ENCODE data around the gene HHATL. TPM values are rescaled to one million over a fixed set of nuclear protein-coding genes. Genes with fewer than 3 reads are reported as not detected.

Gene HHATL
- total RNA-seq, 1 experiment from 2014 or later: 0.92 TPM

DNA sequence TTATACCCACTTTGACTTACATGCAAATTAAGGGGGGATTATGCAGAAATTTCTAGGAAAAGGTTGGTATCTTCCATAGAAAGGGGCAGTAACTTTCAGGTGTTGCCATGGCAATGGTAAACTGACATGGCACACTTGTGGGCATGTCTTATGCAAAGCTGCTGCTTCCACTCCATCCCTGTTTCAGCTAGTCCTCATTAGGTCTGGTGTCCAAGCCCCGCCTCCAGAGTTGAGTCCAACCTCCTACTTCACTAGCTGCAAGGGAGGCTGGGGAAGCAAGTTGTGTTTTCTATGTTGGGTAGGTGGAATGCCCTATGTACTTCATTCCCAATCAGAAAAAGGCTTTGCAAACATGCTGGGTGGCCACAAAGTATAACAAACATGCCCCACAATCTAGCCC, 31.9 kb downstream of the HHATL start (continued):
- TF ChIP-seq, protein P1, sequence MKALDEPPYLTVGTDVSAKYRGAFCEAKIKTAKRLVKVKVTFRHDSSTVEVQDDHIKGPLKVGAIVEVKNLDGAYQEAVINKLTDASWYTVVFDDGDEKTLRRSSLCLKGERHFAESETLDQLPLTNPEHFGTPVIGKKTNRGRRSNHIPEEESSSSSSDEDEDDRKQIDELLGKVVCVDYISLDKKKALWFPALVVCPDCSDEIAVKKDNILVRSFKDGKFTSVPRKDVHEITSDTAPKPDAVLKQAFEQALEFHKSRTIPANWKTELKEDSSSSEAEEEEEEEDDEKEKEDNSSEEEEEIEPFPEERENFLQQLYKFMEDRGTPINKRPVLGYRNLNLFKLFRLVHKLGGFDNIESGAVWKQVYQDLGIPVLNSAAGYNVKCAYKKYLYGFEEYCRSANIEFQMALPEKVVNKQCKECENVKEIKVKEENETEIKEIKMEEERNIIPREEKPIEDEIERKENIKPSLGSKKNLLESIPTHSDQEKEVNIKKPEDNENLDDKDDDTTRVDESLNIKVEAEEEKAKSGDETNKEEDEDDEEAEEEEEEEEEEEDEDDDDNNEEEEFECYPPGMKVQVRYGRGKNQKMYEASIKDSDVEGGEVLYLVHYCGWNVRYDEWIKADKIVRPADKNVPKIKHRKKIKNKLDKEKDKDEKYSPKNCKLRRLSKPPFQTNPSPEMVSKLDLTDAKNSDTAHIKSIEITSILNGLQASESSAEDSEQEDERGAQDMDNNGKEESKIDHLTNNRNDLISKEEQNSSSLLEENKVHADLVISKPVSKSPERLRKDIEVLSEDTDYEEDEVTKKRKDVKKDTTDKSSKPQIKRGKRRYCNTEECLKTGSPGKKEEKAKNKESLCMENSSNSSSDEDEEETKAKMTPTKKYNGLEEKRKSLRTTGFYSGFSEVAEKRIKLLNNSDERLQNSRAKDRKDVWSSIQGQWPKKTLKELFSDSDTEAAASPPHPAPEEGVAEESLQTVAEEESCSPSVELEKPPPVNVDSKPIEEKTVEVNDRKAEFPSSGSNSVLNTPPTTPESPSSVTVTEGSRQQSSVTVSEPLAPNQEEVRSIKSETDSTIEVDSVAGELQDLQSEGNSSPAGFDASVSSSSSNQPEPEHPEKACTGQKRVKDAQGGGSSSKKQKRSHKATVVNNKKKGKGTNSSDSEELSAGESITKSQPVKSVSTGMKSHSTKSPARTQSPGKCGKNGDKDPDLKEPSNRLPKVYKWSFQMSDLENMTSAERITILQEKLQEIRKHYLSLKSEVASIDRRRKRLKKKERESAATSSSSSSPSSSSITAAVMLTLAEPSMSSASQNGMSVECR (CRISPR knock-in tag; IDR thresholded peaks at IDR 0.05; ENCODE audit: borderline replicate concordance): no peak
- TF ChIP-seq, protein P2, sequence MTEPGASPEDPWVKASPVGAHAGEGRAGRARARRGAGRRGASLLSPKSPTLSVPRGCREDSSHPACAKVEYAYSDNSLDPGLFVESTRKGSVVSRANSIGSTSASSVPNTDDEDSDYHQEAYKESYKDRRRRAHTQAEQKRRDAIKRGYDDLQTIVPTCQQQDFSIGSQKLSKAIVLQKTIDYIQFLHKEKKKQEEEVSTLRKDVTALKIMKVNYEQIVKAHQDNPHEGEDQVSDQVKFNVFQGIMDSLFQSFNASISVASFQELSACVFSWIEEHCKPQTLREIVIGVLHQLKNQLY (CRISPR knock-in tag; IDR thresholded peaks at IDR 0.05): no peak
- TF ChIP-seq ZNF138 (CRISPR knock-in tag; conservative IDR thresholded peaks at IDR 0.05) (no peak), SP1 (CRISPR knock-in tag; conservative IDR thresholded peaks at IDR 0.05) (no peak), NFYB (CRISPR knock-in tag; conservative IDR thresholded peaks at IDR 0.05; ENCODE audit: low read depth) (no peak), ZNF263 (CRISPR knock-in tag; IDR thresholded peaks at IDR 0.05; ENCODE audit: low read depth) (no peak), NR1H2 (CRISPR knock-in tag; IDR thresholded peaks at IDR 0.05) (no peak), TCF7 (CRISPR knock-in tag; IDR thresholded peaks at IDR 0.05; ENCODE audit: low read depth) (no peak), ZNF416 (CRISPR knock-in tag; IDR thresholded peaks at IDR 0.05) (no peak)
- TF ChIP-seq, protein P3, sequence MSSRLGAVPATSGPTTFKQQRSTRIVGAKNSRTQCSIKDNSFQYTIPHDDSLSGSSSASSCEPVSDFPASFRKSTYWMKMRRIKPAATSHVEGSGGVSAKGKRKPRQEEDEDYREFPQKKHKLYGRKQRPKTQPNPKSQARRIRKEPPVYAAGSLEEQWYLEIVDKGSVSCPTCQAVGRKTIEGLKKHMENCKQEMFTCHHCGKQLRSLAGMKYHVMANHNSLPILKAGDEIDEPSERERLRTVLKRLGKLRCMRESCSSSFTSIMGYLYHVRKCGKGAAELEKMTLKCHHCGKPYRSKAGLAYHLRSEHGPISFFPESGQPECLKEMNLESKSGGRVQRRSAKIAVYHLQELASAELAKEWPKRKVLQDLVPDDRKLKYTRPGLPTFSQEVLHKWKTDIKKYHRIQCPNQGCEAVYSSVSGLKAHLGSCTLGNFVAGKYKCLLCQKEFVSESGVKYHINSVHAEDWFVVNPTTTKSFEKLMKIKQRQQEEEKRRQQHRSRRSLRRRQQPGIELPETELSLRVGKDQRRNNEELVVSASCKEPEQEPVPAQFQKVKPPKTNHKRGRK (CRISPR knock-in tag; IDR thresholded peaks at IDR 0.05; ENCODE audit: borderline replicate concordance): no peak
- TF ChIP-seq, protein P4, sequence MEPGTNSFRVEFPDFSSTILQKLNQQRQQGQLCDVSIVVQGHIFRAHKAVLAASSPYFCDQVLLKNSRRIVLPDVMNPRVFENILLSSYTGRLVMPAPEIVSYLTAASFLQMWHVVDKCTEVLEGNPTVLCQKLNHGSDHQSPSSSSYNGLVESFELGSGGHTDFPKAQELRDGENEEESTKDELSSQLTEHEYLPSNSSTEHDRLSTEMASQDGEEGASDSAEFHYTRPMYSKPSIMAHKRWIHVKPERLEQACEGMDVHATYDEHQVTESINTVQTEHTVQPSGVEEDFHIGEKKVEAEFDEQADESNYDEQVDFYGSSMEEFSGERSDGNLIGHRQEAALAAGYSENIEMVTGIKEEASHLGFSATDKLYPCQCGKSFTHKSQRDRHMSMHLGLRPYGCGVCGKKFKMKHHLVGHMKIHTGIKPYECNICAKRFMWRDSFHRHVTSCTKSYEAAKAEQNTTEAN (CRISPR knock-in tag; IDR thresholded peaks at IDR 0.05): no peak
- TF ChIP-seq, protein P5, sequence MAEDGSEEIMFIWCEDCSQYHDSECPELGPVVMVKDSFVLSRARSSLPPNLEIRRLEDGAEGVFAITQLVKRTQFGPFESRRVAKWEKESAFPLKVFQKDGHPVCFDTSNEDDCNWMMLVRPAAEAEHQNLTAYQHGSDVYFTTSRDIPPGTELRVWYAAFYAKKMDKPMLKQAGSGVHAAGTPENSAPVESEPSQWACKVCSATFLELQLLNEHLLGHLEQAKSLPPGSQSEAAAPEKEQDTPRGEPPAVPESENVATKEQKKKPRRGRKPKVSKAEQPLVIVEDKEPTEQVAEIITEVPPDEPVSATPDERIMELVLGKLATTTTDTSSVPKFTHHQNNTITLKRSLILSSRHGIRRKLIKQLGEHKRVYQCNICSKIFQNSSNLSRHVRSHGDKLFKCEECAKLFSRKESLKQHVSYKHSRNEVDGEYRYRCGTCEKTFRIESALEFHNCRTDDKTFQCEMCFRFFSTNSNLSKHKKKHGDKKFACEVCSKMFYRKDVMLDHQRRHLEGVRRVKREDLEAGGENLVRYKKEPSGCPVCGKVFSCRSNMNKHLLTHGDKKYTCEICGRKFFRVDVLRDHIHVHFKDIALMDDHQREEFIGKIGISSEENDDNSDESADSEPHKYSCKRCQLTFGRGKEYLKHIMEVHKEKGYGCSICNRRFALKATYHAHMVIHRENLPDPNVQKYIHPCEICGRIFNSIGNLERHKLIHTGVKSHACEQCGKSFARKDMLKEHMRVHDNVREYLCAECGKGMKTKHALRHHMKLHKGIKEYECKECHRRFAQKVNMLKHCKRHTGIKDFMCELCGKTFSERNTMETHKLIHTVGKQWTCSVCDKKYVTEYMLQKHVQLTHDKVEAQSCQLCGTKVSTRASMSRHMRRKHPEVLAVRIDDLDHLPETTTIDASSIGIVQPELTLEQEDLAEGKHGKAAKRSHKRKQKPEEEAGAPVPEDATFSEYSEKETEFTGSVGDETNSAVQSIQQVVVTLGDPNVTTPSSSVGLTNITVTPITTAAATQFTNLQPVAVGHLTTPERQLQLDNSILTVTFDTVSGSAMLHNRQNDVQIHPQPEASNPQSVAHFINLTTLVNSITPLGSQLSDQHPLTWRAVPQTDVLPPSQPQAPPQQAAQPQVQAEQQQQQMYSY (CRISPR knock-in tag; IDR thresholded peaks at IDR 0.05): no peak

DNA sequence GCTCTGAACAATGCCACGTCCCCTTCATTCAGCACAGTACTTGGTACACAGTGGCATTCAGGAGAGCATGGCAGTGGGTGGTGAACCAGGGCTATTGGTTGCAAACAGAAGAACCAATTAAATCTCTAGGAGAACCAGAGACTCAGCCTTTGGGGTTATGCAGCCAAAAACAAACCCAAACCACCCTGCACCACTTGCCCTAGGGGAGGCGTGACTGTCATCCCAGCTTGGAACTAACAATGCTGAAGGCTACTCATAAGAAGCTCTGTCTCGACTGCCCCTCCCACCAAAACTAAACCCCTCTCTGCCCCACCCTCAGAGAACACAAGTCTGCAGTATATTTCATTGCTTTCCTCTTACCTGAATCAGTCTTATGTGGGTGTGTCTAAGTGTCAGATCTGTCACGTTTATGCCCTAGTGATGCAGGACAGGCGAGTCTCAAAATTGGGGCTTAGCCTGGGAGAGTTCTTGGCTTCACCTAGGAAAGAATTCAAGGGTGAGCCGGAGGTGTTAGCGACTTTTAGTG, 32.5 kb downstream of the HHATL start:
- Mint-ChIP-seq H3K9me3 (peaks cover 14% of the 10 kb centered on the region), H3K4me1 (peaks cover 8% of the 10 kb centered on the region), H3K27me3 (ENCODE audit: low read depth) (peaks cover 6% of the 10 kb centered on the region), H3K4me3 (no peak overlapping the region), H3K36me3 (no peaks in the 10 kb centered on the region), H3K27ac (no peak overlapping the region)
- CTCF ChIA-PET: interaction anchor here (1.3 to 1.4 kb wide), 2 partner anchors 74 to 80 kb away, joined by 3 to 7 read pairs; no protein-coding TSS in a partner anchor
- DNase-seq (ENCODE audit: low spot score) (no peak), ATAC-seq (no peak)
- POLR2A ChIA-PET: no interaction called here
- TF ChIP-seq GTF2I (CRISPR knock-in tag; conservative IDR thresholded peaks at IDR 0.05) (no peak), MYBL2 (CRISPR knock-in tag; IDR thresholded peaks at IDR 0.05) (no peak), NR2C2 (CRISPR knock-in tag; IDR thresholded peaks at IDR 0.05) (no peak), ETV6 (CRISPR knock-in tag; IDR thresholded peaks at IDR 0.05) (no peak)
- TF ChIP-seq, protein P6, sequence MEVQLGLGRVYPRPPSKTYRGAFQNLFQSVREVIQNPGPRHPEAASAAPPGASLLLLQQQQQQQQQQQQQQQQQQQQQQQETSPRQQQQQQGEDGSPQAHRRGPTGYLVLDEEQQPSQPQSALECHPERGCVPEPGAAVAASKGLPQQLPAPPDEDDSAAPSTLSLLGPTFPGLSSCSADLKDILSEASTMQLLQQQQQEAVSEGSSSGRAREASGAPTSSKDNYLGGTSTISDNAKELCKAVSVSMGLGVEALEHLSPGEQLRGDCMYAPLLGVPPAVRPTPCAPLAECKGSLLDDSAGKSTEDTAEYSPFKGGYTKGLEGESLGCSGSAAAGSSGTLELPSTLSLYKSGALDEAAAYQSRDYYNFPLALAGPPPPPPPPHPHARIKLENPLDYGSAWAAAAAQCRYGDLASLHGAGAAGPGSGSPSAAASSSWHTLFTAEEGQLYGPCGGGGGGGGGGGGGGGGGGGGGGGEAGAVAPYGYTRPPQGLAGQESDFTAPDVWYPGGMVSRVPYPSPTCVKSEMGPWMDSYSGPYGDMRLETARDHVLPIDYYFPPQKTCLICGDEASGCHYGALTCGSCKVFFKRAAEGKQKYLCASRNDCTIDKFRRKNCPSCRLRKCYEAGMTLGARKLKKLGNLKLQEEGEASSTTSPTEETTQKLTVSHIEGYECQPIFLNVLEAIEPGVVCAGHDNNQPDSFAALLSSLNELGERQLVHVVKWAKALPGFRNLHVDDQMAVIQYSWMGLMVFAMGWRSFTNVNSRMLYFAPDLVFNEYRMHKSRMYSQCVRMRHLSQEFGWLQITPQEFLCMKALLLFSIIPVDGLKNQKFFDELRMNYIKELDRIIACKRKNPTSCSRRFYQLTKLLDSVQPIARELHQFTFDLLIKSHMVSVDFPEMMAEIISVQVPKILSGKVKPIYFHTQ (CRISPR knock-in tag; IDR thresholded peaks at IDR 0.05): no peak
- TF ChIP-seq, protein P7, sequence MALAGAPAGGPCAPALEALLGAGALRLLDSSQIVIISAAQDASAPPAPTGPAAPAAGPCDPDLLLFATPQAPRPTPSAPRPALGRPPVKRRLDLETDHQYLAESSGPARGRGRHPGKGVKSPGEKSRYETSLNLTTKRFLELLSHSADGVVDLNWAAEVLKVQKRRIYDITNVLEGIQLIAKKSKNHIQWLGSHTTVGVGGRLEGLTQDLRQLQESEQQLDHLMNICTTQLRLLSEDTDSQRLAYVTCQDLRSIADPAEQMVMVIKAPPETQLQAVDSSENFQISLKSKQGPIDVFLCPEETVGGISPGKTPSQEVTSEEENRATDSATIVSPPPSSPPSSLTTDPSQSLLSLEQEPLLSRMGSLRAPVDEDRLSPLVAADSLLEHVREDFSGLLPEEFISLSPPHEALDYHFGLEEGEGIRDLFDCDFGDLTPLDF (CRISPR knock-in tag; IDR thresholded peaks at IDR 0.05): no peak
